Stomach smooth muscle (tissue), 2 donors: Measurements from ENCODE around the gene ZBTB22.

Experiments used
- H3K27ac ChIP-seq: one replicate; pipeline ENCODE4 v1.7.0; 2013; ENCODE audit warnings: mild to moderate bottlenecking, low read length, inconsistent platforms
- H3K27me3 ChIP-seq, 2 donors: one replicate each; pipeline ENCODE4 v1.7.0; 2013; ENCODE audit warnings: low read length in 2 of 2; ENCODE audit not compliant: insufficient read depth in 2 of 2, control insufficient read depth in 1 of 2
- H3K36me3 ChIP-seq, 2 donors: one replicate each; pipeline ENCODE4 v1.7.0; 2013; ENCODE audit warnings: low read length in 2 of 2; ENCODE audit not compliant: control insufficient read depth in 2 of 2, insufficient read depth in 2 of 2
- H3K4me1 ChIP-seq: one replicate; pipeline ENCODE4 v1.7.0; 2013; ENCODE audit warnings: low read length; ENCODE audit not compliant: control insufficient read depth, insufficient read depth
- H3K4me3 ChIP-seq, 2 donors: one replicate each; pipeline ENCODE4 v1.7.0; 2013; ENCODE audit warnings: low read length in 2 of 2
- H3K9ac ChIP-seq, 2 donors: one replicate each; pipeline ENCODE4 v1.7.0; 2013; ENCODE audit warnings: low read length in 2 of 2, mild to moderate bottlenecking in 1 of 2
- H3K9me3 ChIP-seq, 2 donors: one replicate each; pipeline ENCODE4 v1.7.0; 2013; ENCODE audit warnings: low read length in 2 of 2; ENCODE audit not compliant: control insufficient read depth in 2 of 2
- donor health status: healthy.
- donor health status: Pancreatic carcinoma.

ZBTB22 gene

GRCh38 chr6:33297956-33298772, 19.4 kb downstream of the ZBTB22 start:
- Histone ChIP-seq H3K9me3 (no peaks in the 10 kb centered on the region), H3K36me3 (peaks cover 14 to 24% of the 10 kb centered on the region in 2 donors)

DNA sequence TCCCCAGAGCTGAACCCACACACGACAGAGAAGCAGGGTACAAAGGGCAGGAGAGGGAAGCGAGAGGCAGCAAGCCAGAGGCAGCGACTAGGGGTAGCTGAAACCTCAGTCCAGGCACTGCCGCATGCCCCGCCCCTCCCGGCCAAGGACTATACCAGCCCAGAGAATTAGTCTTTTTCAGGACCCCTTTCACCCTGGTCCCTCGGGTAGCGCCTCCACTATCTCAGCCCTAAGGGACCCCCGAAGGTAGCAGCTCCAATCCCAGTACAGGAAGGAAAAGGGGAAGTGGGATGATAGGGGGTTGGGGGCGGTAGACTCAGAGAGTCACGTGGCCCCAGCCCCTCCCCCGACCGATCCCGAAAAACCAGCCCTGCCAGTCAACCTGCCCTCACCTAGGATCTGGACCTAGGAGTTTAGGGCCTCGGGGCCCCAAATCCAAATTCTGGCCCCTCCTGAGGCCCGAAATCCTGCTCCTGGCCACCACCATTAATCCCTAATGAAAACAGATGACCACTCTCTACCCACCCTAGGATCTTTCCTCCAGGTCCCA, 20.1 kb downstream of the ZBTB22 start:
- peak overlapping the region; percentile 61 to 73 for H3K9ac ChIP-seq
- no peaks in the 10 kb centered on the region for H3K27me3 ChIP-seq
- H3K4me1 ChIP-seq: peaks cover 20% of the 10 kb centered on the region
- peaks cover 18 to 27% of the 10 kb centered on the region in 2 donors for H3K36me3 ChIP-seq
- no peaks in the 10 kb centered on the region for H3K9me3 ChIP-seq
- peak overlapping the region; percentile 63 to 89 for H3K4me3 ChIP-seq
- peak overlapping the region; percentile 96 for H3K27ac ChIP-seq

More at GRCh38 chr6:33297956-33298772, 19.4 kb downstream of the ZBTB22 start:
- peaks cover 20% of the 10 kb centered on the region for H3K4me1 ChIP-seq
- peak overlapping the region; percentile 83 to 84 for H3K9ac ChIP-seq
- H3K27ac ChIP-seq: peak overlapping the region; percentile 96
- H3K27me3 ChIP-seq: no peaks in the 10 kb centered on the region
- peak overlapping the region; percentile 89 to 95 for H3K4me3 ChIP-seq

GRCh38 chr6:33296797-33297405, 20.6 kb downstream of the ZBTB22 start:
- Histone ChIP-seq H3K4me3 (peak overlapping the region; percentile 63 to 89), H3K9me3 (no peaks in the 10 kb centered on the region), H3K36me3 (peaks cover 23 to 29% of the 10 kb centered on the region in 2 donors), H3K27ac (peak overlapping the region; percentile 96), H3K27me3 (no peaks in the 10 kb centered on the region), H3K9ac (peak overlapping the region; percentile 61 to 73), H3K4me1 (peaks cover 20% of the 10 kb centered on the region)

DNA sequence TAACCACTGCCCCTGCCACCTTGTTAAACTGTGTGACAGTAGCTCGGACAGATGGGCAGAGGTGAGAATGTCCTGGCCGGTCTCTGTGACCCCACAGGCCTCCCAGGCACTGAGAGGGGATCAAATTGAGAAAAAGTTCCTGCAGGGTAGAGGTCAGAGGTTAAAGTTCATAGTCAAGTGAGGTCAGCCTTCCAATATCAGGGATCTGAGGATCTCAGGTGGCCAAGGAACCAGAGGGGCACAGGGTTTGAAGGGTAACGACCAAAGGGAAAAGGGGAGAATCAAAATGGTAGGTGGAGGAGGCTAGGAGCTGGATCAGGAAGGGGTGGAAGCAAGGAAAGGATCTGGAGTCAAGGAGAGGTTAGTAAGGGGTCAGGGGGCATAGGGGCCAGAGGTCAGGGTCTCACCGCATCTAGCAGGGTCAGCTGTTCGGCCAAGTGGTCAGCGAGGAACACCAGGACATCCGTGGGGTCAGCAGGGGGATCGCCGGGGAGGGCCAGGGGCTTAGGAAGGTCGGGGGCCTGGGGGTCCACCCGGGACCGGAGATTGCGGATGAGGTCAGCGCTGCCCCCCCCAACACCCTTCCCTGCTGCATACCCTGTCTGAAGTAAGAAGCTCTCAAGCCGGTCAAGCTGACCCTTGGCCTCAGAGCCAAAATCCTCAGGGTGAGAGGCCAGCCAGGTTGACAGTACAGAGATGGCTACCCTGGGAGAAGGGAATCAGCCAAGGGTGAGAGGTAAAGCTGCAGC, 21.7 kb downstream of the ZBTB22 start:
- H3K9me3 ChIP-seq: no peaks in the 10 kb centered on the region
- no peak overlapping the region for H3K9ac ChIP-seq
- H3K4me1 ChIP-seq: peaks cover 20% of the 10 kb centered on the region
- H3K27me3 ChIP-seq: no peaks in the 10 kb centered on the region
- H3K4me3 ChIP-seq: no peak overlapping the region
- H3K36me3 ChIP-seq: peaks cover 29 to 35% of the 10 kb centered on the region in 2 donors
- peak overlapping the region; percentile 18 for H3K27ac ChIP-seq

DNA sequence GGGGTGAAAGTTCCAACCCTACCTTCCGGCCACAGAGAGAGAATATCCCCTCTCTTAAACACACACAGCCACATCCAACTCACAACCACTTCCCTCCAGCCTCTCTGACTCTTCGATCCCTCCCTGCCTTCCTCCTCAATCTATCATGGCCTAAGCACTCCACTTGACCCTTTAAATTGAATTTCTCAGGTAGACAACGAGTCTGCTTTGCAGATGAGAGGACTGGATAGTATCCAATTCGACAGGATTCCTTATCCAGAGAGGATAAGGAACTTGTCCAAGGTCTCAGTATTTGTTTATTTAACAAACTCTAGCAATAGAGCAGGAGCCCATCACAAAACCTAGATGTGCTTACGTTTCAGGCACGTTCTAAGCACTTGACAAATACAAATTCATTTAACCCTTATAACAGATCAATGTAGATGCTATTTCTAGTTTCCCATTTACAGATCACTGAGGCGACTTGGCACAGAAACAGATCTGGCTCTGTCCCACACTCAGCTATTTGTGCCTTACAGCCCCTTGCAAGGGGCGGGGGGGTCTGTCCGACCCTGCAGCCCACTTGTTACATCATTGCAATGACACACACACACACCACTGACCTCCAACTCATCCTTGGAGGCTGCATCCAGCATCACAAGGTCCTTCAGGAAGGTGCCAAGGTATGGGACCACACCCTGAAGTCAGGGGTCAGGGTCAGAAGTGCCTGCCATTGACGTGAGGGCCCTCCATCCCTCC, 23.3 kb downstream of the ZBTB22 start:
- Histone ChIP-seq H3K27ac (no peak overlapping the region), H3K4me1 (peaks cover 24% of the 10 kb centered on the region), H3K9me3 (no peaks in the 10 kb centered on the region), H3K36me3 (peaks cover 30 to 36% of the 10 kb centered on the region in 2 donors), H3K27me3 (no peaks in the 10 kb centered on the region), H3K4me3 (no peak overlapping the region), H3K9ac (no peak overlapping the region)

GRCh38 chr6:33292996-33293682, 24.4 kb downstream of the ZBTB22 start:
- Histone ChIP-seq H3K36me3 (peaks cover 30 to 36% of the 10 kb centered on the region in 2 donors), H3K27ac (no peak overlapping the region), H3K4me3 (no peak overlapping the region), H3K9me3 (no peaks in the 10 kb centered on the region), H3K4me1 (peaks cover 29% of the 10 kb centered on the region), H3K27me3 (no peaks in the 10 kb centered on the region), H3K9ac (no peak overlapping the region)

- H3K4me3 ChIP-seq: peak overlapping the region; percentile 96 to 97
- peaks cover 39 to 42% of the 10 kb centered on the region in 2 donors for H3K36me3 ChIP-seq
- peaks cover 23% of the 10 kb centered on the region for H3K4me1 ChIP-seq
- H3K27ac ChIP-seq: no peak overlapping the region
- H3K9ac ChIP-seq: no peak overlapping the region
- H3K9me3 ChIP-seq: no peaks in the 10 kb centered on the region
- H3K27me3 ChIP-seq: no peaks in the 10 kb centered on the region
These were observed 27.1 kb downstream of the ZBTB22 start for GRCh38 chr6:33290459-33290858.

DNA sequence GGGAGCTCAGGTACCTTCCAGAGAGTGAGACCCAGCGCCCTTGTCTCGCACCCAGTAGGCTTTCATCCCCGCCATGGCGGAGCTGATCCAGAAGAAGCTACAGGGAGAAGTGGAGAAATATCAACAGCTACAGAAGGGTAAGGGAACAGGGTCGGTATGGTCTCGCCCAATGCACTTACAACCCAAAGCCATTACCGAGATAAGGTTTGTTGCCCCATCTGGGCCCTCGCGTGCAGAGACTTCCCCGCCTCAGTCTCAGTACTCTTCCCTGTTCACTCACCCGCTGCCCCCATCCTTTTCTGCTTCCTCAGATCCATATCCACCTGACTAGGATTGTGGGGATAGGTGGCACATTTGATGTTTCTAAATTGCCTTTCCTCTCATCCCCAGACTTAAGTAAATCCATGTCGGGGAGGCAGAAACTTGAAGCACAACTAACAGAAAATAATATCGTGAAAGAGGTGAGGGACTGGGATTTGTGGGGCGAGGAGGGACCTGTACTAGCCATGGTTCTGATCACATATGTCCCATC, 27.7 kb downstream of the ZBTB22 start:
- Histone ChIP-seq H3K4me1 (peaks cover 23% of the 10 kb centered on the region), H3K9ac (peak overlapping the region; percentile 92 to 93), H3K36me3 (peaks cover 38 to 43% of the 10 kb centered on the region in 2 donors), H3K9me3 (no peaks in the 10 kb centered on the region), H3K27ac (peak overlapping the region; percentile 71), H3K4me3 (peak overlapping the region; percentile 96 to 97), H3K27me3 (no peaks in the 10 kb centered on the region)

DNA sequence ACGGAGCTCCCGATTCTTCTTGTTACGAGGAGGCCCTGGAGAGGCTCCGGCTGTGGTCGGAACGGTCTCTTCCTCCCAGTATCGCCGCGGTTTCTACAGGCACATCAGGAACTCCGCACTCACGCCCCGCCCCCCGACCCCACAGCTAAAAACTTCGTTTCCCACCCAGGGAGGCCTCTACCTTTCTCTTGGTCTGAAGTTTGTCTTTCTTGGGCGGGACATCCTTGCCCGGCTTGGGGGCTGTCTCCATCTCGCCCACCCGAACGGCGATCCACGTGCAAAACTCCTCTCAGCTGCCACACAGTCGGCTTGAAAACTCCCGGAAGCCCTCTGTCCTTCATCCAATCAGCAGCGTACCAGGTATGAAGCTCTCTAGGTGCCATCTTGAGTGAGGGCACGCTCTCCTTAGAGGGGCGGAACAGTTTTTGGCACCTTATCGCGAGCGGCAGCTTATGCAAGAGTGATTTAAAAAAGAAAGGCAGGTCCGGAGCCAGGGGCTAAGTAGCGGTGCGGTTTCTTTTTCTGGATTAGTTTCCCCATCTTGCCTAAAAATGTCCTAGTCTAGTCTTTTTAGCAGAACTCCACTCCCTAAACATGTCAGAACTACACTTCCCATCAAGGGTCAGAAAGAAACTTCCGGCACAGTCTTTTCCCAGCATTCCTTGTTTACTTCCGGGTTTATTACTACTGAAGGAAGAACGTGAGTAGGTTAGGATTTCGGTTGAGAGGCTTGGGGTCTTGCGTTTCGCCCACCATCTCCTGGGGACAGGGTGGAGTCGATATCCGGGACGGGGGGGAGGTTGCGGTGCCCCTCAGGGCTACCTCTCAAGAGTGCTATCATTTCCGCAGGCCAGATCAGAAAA, 28.4 kb downstream of the ZBTB22 start, which contains the start of the genes PFDN6 and WDR46:
TSS of gene PFDN6 (plus strand) at position 681 of the 863 bp plus-strand sequence. CDS start 256 bp downstream, outside the sequence.
TSS of gene WDR46 (minus strand) at position 319 of the 863 bp plus-strand sequence. CDS start at position 250, 69 bp downstream.
- Histone ChIP-seq H3K36me3 (peaks cover 40 to 41% of the 10 kb centered on the region in 2 donors), H3K9me3 (no peaks in the 10 kb centered on the region), H3K4me1 (peaks cover 23% of the 10 kb centered on the region)

More for the DNA sequence above, 28.4 kb downstream of the ZBTB22 start, which contains the start of the genes PFDN6 and WDR46:
- Histone ChIP-seq H3K27ac (peak within 1 kb of the TSS; percentile 71), H3K27me3 (no peaks in the 10 kb centered on the region), H3K4me3 (peak within 1 kb of the TSS; percentile 96 to 97), H3K9ac (peak within 1 kb of the TSS; percentile 92 to 93)
